ENCODE data around the gene USP6NL. TPM values are rescaled to one million over a fixed set of nuclear protein-coding genes. Genes with fewer than 3 reads are reported as not detected.

Gene USP6NL
- total RNA-seq, 1 donor from 2014 or later: 39.9 TPM

DNA sequence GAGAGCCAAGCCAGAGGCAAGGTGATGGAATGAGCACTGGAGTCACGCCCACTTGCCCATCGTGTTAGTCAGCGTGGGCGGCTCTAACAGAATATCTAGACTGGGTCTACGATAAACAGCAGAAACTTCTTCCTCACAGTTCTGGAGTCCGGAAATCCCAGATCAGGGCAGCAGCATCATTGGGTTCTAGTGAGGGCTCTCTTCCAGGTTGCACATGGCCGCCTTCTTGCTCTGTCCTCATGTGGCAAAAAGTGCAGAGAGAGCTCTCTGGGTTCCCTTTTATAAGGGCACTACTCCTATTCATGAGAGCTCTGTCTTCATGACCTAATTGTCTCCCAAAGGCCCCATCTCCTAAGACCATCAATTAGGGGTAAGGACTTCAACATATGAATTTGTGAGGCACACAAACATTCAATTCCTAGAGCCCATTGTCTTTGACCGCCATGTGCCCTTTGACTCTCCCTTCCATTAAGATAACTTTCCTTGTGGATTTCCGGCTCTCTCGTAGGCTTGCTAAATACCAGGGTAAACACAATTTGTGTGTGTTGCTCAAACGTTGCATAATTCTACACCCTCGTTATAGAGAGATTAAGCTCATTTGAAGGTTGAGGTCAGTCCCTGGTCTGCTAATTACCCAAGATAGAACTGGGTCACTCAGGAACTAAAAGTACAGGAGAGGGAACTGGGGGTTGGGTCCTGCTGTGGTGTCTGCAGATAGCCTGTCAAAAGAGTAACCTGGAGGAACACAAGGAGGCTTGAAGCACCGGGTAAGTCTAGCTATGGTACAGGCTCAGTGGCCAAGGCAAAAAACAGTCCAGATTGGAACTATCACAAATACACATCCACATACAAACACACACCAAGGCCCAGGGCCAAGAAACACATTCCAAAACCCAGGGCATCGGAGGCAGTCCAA, 28.7 kb upstream of the USP6NL start:
- peaks cover 5% of the 10 kb centered on the region for H3K27me3 Mint-ChIP-seq (ENCODE audit: insufficient read depth, low read depth)
- TF ChIP-seq EZH2 (IDR thresholded peaks at IDR 0.05) (no peak), EZH2phosphoT487 (IDR thresholded peaks at IDR 0.05) (no peak)
- TF ChIP-seq, protein P1, sequence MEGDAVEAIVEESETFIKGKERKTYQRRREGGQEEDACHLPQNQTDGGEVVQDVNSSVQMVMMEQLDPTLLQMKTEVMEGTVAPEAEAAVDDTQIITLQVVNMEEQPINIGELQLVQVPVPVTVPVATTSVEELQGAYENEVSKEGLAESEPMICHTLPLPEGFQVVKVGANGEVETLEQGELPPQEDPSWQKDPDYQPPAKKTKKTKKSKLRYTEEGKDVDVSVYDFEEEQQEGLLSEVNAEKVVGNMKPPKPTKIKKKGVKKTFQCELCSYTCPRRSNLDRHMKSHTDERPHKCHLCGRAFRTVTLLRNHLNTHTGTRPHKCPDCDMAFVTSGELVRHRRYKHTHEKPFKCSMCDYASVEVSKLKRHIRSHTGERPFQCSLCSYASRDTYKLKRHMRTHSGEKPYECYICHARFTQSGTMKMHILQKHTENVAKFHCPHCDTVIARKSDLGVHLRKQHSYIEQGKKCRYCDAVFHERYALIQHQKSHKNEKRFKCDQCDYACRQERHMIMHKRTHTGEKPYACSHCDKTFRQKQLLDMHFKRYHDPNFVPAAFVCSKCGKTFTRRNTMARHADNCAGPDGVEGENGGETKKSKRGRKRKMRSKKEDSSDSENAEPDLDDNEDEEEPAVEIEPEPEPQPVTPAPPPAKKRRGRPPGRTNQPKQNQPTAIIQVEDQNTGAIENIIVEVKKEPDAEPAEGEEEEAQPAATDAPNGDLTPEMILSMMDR (IDR thresholded peaks at IDR 0.05): no peak
- no peaks in the 10 kb centered on the region for H3K36me3 ChIP-seq
- no peaks in the 10 kb centered on the region for H3K27me3 ChIP-seq
- no peaks in the 10 kb centered on the region for H4K20me1 ChIP-seq (ENCODE audit: low read depth)
- H3K4me2 ChIP-seq: no peak overlapping the region
- H3K9ac ChIP-seq: no peak overlapping the region
- H3F3A ChIP-seq (ENCODE audit: low read depth): no peaks in the 10 kb centered on the region
- H2AFZ ChIP-seq (replicated peaks): no peak overlapping the region
- no peaks in the 10 kb centered on the region for H3K79me2 ChIP-seq (ENCODE audit: low read depth)
- H3K9me3 ChIP-seq (ENCODE audit: low read depth): no peaks in the 10 kb centered on the region
- peaks cover 4% of the 10 kb centered on the region for H3K9me3 Mint-ChIP-seq
- no peak overlapping the region for H3K27ac ChIP-seq
- no peak for DNase-seq (ENCODE audit: low spot score)
- no peaks in the 10 kb centered on the region for H3K4me1 ChIP-seq
- no peaks in the 10 kb centered on the region for H3K4me1 Mint-ChIP-seq
- H3K27ac Mint-ChIP-seq: no peak overlapping the region
- H3K4me3 Mint-ChIP-seq: no peak overlapping the region
- no peaks in the 10 kb centered on the region for H3K36me3 Mint-ChIP-seq
- no peak overlapping the region for H3K4me3 ChIP-seq

DNA sequence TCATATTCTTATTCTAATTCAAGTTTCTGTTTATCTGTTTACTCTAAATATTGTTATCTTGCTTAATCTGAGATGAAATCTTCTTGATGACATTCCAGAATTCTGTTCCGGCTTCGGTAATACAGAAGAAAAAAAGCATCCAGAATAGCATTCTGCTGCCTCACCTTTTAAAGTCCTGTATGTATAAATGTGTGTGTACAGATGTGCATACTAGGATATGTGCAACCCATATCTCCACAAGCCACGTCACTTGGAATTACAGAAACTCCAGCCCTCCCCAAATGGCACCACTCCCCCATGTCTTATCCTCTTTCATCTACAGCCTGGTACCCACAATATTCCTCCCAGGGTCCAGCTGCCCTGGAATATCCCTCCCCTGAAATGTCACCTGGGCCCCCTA, 27.9 kb upstream of the USP6NL start:
- Mint-ChIP-seq H3K36me3 (no peaks in the 10 kb centered on the region), H3K27me3 (ENCODE audit: insufficient read depth, low read depth) (peaks cover 5% of the 10 kb centered on the region), H3K4me3 (no peak overlapping the region), H3K4me1 (no peaks in the 10 kb centered on the region), H3K9me3 (peaks cover 4% of the 10 kb centered on the region), H3K27ac (no peak overlapping the region)
- H3K4me3 ChIP-seq: no peak overlapping the region
- no peak for TF ChIP-seq EZH2 (IDR thresholded peaks at IDR 0.05)
- no peaks in the 10 kb centered on the region for H4K20me1 ChIP-seq (ENCODE audit: low read depth)
- no peaks in the 10 kb centered on the region for H3K27me3 ChIP-seq
- DNase-seq (ENCODE audit: low spot score): no peak
- H3K9ac ChIP-seq: no peak overlapping the region
- H3F3A ChIP-seq (ENCODE audit: low read depth): no peaks in the 10 kb centered on the region
- H3K79me2 ChIP-seq (ENCODE audit: low read depth): no peaks in the 10 kb centered on the region
- H3K4me1 ChIP-seq: no peaks in the 10 kb centered on the region
- no peak overlapping the region for H3K27ac ChIP-seq
- no peak overlapping the region for H3K4me2 ChIP-seq
- no peak overlapping the region for H2AFZ ChIP-seq (replicated peaks)
- no peaks in the 10 kb centered on the region for H3K9me3 ChIP-seq (ENCODE audit: low read depth)
- no peaks in the 10 kb centered on the region for H3K36me3 ChIP-seq

DNA sequence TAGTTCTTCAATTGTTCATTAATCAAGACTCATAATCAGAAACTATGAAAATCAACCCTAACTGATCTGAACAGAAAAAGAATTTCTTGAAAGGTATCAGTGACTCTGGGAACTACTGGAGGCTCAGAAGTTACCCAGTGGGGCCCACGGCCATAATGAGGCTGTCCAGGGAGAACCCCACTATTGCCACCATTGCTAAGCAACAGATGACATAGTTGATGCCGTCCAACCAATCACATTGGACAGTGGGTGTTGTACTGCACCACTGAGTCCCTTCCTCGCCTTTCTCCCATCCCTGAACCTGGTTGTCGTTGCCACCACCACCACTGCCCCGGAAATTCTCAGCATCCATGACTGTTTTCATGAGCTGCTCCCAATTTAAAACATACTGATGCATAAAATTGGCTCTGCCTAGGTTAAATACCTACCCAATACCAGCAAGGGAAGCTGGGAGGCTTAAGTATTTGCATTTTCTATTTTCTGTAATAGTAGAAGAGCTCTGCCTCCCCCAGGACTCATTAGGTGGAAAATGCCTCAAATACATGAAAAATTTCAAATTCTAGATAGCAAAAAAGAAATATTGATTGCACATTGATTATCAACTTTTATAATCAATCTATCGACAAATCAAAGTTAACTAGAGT, 26.7 kb upstream of the USP6NL start:
- no peak overlapping the region for H3K27ac Mint-ChIP-seq
- no peak for DNase-seq (ENCODE audit: low spot score)
- Histone ChIP-seq H3K36me3 (no peaks in the 10 kb centered on the region), H3K27me3 (no peaks in the 10 kb centered on the region), H3K4me2 (no peak overlapping the region), H3F3A (ENCODE audit: low read depth) (no peaks in the 10 kb centered on the region), H3K79me2 (ENCODE audit: low read depth) (no peaks in the 10 kb centered on the region), H3K4me3 (no peak overlapping the region), H2AFZ (replicated peaks) (no peak overlapping the region), H4K20me1 (ENCODE audit: low read depth) (no peaks in the 10 kb centered on the region), H3K27ac (no peak overlapping the region), H3K9ac (no peak overlapping the region), H3K4me1 (no peaks in the 10 kb centered on the region), H3K9me3 (ENCODE audit: low read depth) (no peaks in the 10 kb centered on the region)
- H3K4me3 Mint-ChIP-seq: no peak overlapping the region
- H3K9me3 Mint-ChIP-seq: peaks cover 4% of the 10 kb centered on the region
- H3K27me3 Mint-ChIP-seq (ENCODE audit: insufficient read depth, low read depth): peaks cover 3% of the 10 kb centered on the region
- no peaks in the 10 kb centered on the region for H3K4me1 Mint-ChIP-seq
- TF ChIP-seq EZH2phosphoT487 (IDR thresholded peaks at IDR 0.05) (no peak), EZH2 (IDR thresholded peaks at IDR 0.05) (no peak)
- TF ChIP-seq, protein P1 (IDR thresholded peaks at IDR 0.05): no peak
- no peaks in the 10 kb centered on the region for H3K36me3 Mint-ChIP-seq
